ENCODE measurements around the gene TLR2.
A peak's percentile ranks its signal among the peaks of the same experiment; 100 is the strongest.

The TLR2 gene

DNA sequence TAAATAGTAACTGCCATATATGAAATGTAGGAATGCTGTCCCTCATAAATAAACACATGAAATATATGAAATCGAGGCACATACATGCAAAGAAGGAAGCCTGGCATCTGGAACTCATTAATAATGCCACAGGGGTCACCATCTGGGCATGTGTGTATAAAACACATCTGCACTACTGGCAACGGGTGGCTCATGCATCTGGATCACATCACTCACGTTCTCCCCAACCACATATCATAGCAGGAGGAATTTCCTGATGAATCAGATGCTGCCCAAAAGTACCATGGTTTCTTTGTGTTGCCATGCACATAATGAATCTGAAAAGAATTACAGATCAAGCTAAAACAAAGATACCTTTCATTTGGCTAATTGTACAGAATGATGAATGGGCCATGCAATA, 47.2 kb downstream of the TLR2 start:
- no peak for DNase-seq (ENCODE audit: low read depth in 2 of 2)

GRCh38 chr4:153733751-153734448, 49.8 kb downstream of the TLR2 start:
- DNase-seq (ENCODE audit: low read depth in 2 of 2) = no peak

- DNase-seq (ENCODE audit: low read depth in 2 of 2) = no peak
Observed at GRCh38 chr4:153735906-153736461, 51.9 kb downstream of the TLR2 start.

- DNase-seq (ENCODE audit: low read depth in 2 of 2) = no peak
Observed at GRCh38 chr4:153741541-153741940, 57.5 kb downstream of the TLR2 start.

GRCh38 chr4:153745651-153746050, 61.6 kb downstream of the TLR2 start:
- no peak for DNase-seq (ENCODE audit: low read depth in 2 of 2)

GRCh38 chr4:153747406-153747955, 63.4 kb downstream of the TLR2 start:
- DNase-seq (ENCODE audit: low read depth in 2 of 2) = no peak

DNA sequence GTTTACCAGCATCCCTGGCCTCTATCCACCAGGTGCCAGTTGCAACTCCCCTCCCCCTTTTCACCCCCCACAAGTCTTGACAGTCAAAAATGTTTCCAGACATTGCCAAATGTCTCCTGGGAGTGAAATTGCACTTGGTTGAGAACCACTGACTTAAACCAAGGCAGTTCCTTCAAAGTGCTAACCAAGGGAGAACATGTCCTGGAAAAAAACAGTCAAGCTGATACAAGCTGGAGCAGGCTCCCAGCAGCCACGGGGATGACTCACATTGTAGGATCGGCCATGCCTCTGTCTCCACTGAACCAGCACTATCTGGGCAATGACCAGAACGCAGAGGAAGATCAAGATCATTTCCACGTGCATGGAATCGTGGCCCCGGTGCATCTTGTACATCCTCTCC, 64.3 kb downstream of the TLR2 start:
- DNase-seq (ENCODE audit: low read depth in 2 of 2) = no peak

GRCh38 chr4:153750197-153750817, 66.2 kb downstream of the TLR2 start:
- DNase-seq (ENCODE audit: low read depth in 2 of 2) = peak; percentile 35 to 57

GRCh38 chr4:153755186-153755585, 71.1 kb downstream of the TLR2 start:
- no peak for DNase-seq (ENCODE audit: low read depth in 2 of 2)
